Measurements from ENCODE around the gene LMO1.

DNA sequence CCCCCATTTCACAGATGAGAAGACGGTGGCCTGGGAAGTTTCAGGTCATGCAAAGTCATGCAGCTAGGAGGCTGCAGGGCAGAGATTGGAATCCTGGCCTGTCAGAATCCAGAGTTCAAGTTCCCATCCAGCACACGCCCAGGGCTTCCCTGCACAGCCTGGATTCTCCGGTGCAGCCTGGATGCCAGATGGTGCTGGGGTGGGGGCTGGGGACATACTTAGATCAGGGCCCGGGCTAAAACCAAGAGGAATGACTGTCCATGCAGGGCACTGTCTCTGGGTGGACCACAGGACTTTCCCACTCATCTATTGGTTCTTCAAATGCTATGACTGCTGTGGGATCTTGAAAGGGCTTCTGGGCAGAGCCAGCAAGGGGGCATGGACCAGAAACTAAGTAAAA lies 24.6 kb downstream of the LMO1 start:
- TF ChIP-seq CTCF (conservative IDR thresholded peaks at IDR 0.05 in 1 of 2, IDR thresholded peaks at IDR 0.05 in 1 of 2; ENCODE audit: extremely low read depth in 1 of 2, insufficient read depth in 1 of 2, low read depth in 1 of 2, low read length in 2 of 2) (no peak), EZH2 (IDR thresholded peaks at IDR 0.05; ENCODE audit: borderline replicate concordance, low read length) (no peak)

Data from mammary epithelial cell (primary cell).